ENCODE measurements around the gene HDGFL1.

DNA sequence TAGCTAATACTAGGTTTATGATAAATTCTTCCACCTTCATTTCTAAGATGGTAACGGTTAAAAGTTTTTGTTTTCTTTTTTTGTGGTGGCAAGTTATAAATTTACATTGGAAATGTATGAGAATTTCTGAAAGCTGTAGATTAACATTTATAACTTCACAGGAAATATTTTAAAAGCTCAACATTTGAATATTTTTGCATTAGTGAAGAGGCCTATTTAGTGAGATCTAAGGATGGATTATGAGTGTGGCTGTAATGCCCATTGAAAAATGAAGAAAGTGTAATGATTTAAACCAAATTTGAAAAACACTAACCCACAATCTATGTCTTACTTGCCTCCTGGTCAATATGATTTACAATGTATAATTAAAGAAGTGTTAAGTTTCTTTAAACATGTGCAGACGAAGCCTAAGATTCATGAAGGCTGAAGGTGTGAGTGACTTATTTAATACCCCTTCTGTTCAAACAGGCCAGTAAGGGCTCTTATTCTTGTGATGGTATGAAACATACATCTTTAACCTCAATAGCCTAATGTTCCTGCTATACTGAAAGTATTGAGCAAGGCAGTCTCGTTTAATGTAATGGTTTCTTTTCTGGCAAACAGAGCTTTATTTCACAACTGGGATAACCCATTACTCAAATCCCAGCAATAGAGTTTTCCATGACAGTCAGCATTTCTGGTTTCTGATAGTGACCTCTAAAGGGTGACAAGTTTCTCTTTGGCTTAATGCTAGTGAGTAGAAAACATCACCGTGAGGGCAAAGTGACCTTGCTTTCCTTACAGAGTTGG is 13.2 kb downstream of the HDGFL1 start:
- TF ChIP-seq CTCF (IDR thresholded peaks at IDR 0.05), result no peak
- no peak for TF ChIP-seq POLR2A (IDR thresholded peaks at IDR 0.05)
